K562 (cell line): ENCODE measurements around the gene HSPA1B. TPM values are rescaled to one million over a fixed set of nuclear protein-coding genes. Genes with fewer than 3 reads are reported as not detected.

ENCODE experiments used
- ATAC-seq: fragments of 200-7000 bp; cut with Tn5 transposase; 3 replicates; pipeline ENCODE4 v1.9.1; 2020; ENCODE audit warnings: moderate library complexity
- BruUV-seq: library from RNA; stranded (reverse); fragments of 400-500 nt; replicated peaks from 2 replicates; lab custom pipeline; 2021; lab: Mats Ljungman, UMichigan
- CTCF ChIA-PET: fragments of 300-600 bp; formaldehyde crosslinking; extraction: SDS; loops from one replicate; lab custom pipeline; 2021; ENCODE audit warnings: low intra/inter-chr PET ratio; lab: Yijun Ruan, JAX
- POLR2A ChIA-PET: fragments of 300-600, 350-650 bp; sonication (Branson Sonifier 250); formaldehyde crosslinking; extraction: SDS; loops from one replicate; lab custom pipeline; 2021; ENCODE audit warnings: antibody characterized with exemption, inconsistent platforms; lab: Yijun Ruan, JAX
- DNase-seq, 4 experiments: peaks; one replicate each; pipeline versions ENCODE4 v3.0.0 to v3.0.0-alpha.2; 2011 to 2018; ENCODE audit warnings: low spot score in 3 of 4, mixed read lengths in 3 of 4; ENCODE audit errors: extremely low read depth in 1 of 4
- FAIRE-seq: peaks from 2 replicates; lab custom pipeline; 2011; peaks lifted over from hg19 to GRCh38; lab: Jason Lieb, UNC
- H2AFZ ChIP-seq: 2 replicates; pipeline ENCODE4 v1.6.0; 2011; ENCODE audit warnings: low read depth, low read length, control low read depth, inconsistent platforms
- H3K27ac ChIP-seq: fragments of 200-600 bp; 3 replicates; pipeline ENCODE4 v1.8.0; 2011; ENCODE audit warnings: low read depth, mild to moderate bottlenecking, control low read depth, inconsistent platforms, low read length, moderate library complexity, mixed read lengths; ENCODE audit errors: extremely low read depth
- H3K27me3 ChIP-seq, 2 experiments: fragments of 300-600 bp in 1 of 2; 2 replicates in 1 of 2; 3 replicates in 1 of 2; pipeline versions ENCODE4 v1.6.0 to v1.8.0; 2011; ENCODE audit warnings: inconsistent platforms in 2 of 2, low read length in 2 of 2, mild to moderate bottlenecking in 1 of 2, mixed read lengths in 1 of 2, moderate library complexity in 1 of 2; ENCODE audit not compliant: control insufficient read depth in 2 of 2, insufficient read depth in 2 of 2
- H3K36me3 ChIP-seq: fragments of 300-600 bp; 3 replicates; pipeline ENCODE4 v1.8.0; 2011; ENCODE audit warnings: mild to moderate bottlenecking, low read length, inconsistent platforms; ENCODE audit not compliant: control insufficient read depth, insufficient read depth
- H3K4me1 ChIP-seq, 2 experiments: fragments of 200-600 bp in 1 of 2; replicated peaks in 1 of 2; 2 replicates in 1 of 2; 3 replicates in 1 of 2; pipeline versions ENCODE4 v1.5.1 to v1.8.0; 2011; ENCODE audit warnings: inconsistent platforms in 2 of 2, low read length in 2 of 2, mild to moderate bottlenecking in 1 of 2, mixed read lengths in 1 of 2, moderate library complexity in 1 of 2; ENCODE audit not compliant: control insufficient read depth in 2 of 2, insufficient read depth in 2 of 2
- H3K4me2 ChIP-seq: 2 replicates; pipeline ENCODE4 v1.6.1; 2011; ENCODE audit warnings: low read length, control low read depth, inconsistent platforms, mixed read lengths; ENCODE audit not compliant: insufficient read depth
- H3K4me3 ChIP-seq: fragments of 200-600 bp; sonication (generic), shearing (Covaris generic); 2 replicates; pipeline ENCODE4 v1.5.1; 2016; ENCODE audit warnings: control low read depth, inconsistent platforms
- H3K79me2 ChIP-seq: fragments of 200-600 bp; 3 replicates; pipeline ENCODE4 v1.8.0; 2011; ENCODE audit warnings: low read length, inconsistent platforms; ENCODE audit not compliant: control insufficient read depth, insufficient read depth
- H3K9ac ChIP-seq, 2 experiments: 2 replicates each; pipeline versions ENCODE4 v1.6.0 to v1.6.1; 2011; ENCODE audit warnings: low read depth in 2 of 2, low read length in 2 of 2, control low read depth in 1 of 2, inconsistent platforms in 1 of 2, mild to moderate bottlenecking in 1 of 2, mixed read lengths in 1 of 2; ENCODE audit not compliant: insufficient read depth in 1 of 2
- H3K9me1 ChIP-seq: one replicate; pipeline ENCODE4 v1.6.0; 2011; ENCODE audit warnings: inconsistent platforms, mild to moderate bottlenecking, low read length, moderate library complexity; ENCODE audit not compliant: control insufficient read depth, insufficient read depth
- H3K9me3 ChIP-seq: replicated peaks from 2 replicates; pipeline ENCODE4 v1.5.1; 2011; ENCODE audit warnings: low read depth, low read length, inconsistent platforms; ENCODE audit not compliant: control insufficient read depth, insufficient read depth
- H4K20me1 ChIP-seq: replicated peaks from 2 replicates; pipeline ENCODE4 v1.6.1; 2011; ENCODE audit warnings: low read length, inconsistent platforms, mixed read lengths; ENCODE audit not compliant: control insufficient read depth, insufficient read depth
- HOXB6 ChIP-seq: fragments of 250-450 bp; sonication (Bioruptor Pico); IDR thresholded peaks from 2 replicates; pipeline ENCODE4 v1.5.1; 2022; ENCODE audit warnings: mild to moderate bottlenecking, borderline replicate concordance
- JUNB ChIP-seq: fragments of 450-650 bp; formaldehyde crosslinking; conservative IDR thresholded peaks from 2 replicates; pipeline ENCODE4 v1.4.0; 2020; ENCODE audit warnings: mild to moderate bottlenecking
- PURB ChIP-seq: sonication (generic); formaldehyde crosslinking; IDR thresholded peaks from 2 replicates; pipeline ENCODE4 v1.9.0; 2021; ENCODE audit warnings: low read depth, mild to moderate bottlenecking, missing genetic modification reagents
- SMARCA5 ChIP-seq: fragments of 450-650 bp; IDR thresholded peaks from 2 replicates; pipeline ENCODE4 v1.6.1; 2016
- STAG1 ChIP-seq: sonication (generic); formaldehyde crosslinking; IDR thresholded peaks from 2 replicates; pipeline ENCODE4 v1.5.0; 2020; ENCODE audit warnings: missing genetic modification reagents, borderline replicate concordance
- TEAD4 ChIP-seq, 2 experiments: sonication (generic) in 1 of 2; formaldehyde crosslinking in 1 of 2; IDR thresholded peaks; 2 replicates each; pipeline versions ENCODE4 v1.6.1 to v1.8.0; 2012 to 2022; ENCODE audit warnings: borderline replicate concordance in 1 of 2, inconsistent platforms in 1 of 2, low read length in 1 of 2, mild to moderate bottlenecking in 1 of 2, missing genetic modification reagents in 1 of 2
- TGIF2 ChIP-seq: sonication (generic); formaldehyde crosslinking; IDR thresholded peaks from 2 replicates; pipeline ENCODE4 v1.8.1; 2022; ENCODE audit warnings: mild to moderate bottlenecking, missing genetic modification reagents, moderate library complexity
- ZBTB1 ChIP-seq: sonication (generic); formaldehyde crosslinking; IDR thresholded peaks from 2 replicates; pipeline ENCODE4 v1.8.1; 2023; ENCODE audit warnings: missing genetic modification reagents, low read depth, mild to moderate bottlenecking, borderline replicate concordance
- ZNF143 ChIP-seq: sonication (generic); formaldehyde crosslinking; IDR thresholded peaks from 2 replicates; pipeline ENCODE4 v1.9.0; 2022; ENCODE audit warnings: mild to moderate bottlenecking, missing genetic modification reagents
- ZNF507 ChIP-seq: conservative IDR thresholded peaks from 2 replicates; pipeline ENCODE4 v1.6.1; 2017; ENCODE audit warnings: missing genetic modification characterization, missing compliant biosample characterization
- WGBS: fragments of 100-300 bp; shearing (Covaris generic); methylation state at CpG from one replicate; pipeline ENCODE4 v1.1.6; 2016; ENCODE audit warnings: low coverage, mixed read lengths; ENCODE audit not compliant: insufficient coverage; ENCODE audit errors: missing lambda C conversion rate; 5-methylcytosine and 5-hydroxymethylcytosine counted together
- in situ Hi-C: fragments of 300-500 bp; cut with MboI; formaldehyde crosslinking; loops from 4 replicates; pipeline ENCODE4 v1.15.0; 2018; ENCODE audit warnings: inconsistent platforms, mixed read lengths
- intact Hi-C: fragments of 100-400 bp; cut with micrococcal nuclease; formaldehyde crosslinking; loops from 2 replicates; pipeline ENCODE4 v1.14.2; 2022
- polyA plus RNA-seq, 8 experiments: library from polyadenylated mRNA; depleted of rRNA in 4 of 8; stranded (reverse) in 5 of 8; unstranded in 3 of 8; fragments of >200 nt; fragmentation: Nextera tagmentation in 2 of 8; fragmentation: Illumina TruSeq in 1 of 8; extraction: Ambion mirVana in 2 of 8; extraction: Trizol in 1 of 8; gene quantifications; 2 replicates each; pipeline versions ENCODE4 v1.2.1 to v1.2.3, GENCODE V29; 2011 to 2014; ENCODE audit warnings: inconsistent platforms in 1 of 8, missing spikeins in 1 of 8
- total RNA-seq, 7 experiments: library from RNA; depleted of rRNA in 6 of 7; stranded (reverse); fragments of >200 nt in 6 of 7; fragmentation: Illumina TruSeq in 2 of 7; extraction: Trizol in 2 of 7; gene quantifications; 2 replicates each; pipeline versions ENCODE4 v1.2.1 to v1.2.3, GENCODE V29; 2011 to 2021; ENCODE audit warnings: low replicate concordance in 1 of 7
- TF ChIP-seq, protein P1 (sequence below): fragments of 250-450 bp; sonication (Bioruptor Pico); IDR thresholded peaks from 2 replicates; pipeline ENCODE4 v1.4.0; 2020; ENCODE audit warnings: borderline replicate concordance
- TF ChIP-seq, protein P2 (sequence below): sonication (generic); formaldehyde crosslinking; IDR thresholded peaks from 2 replicates; pipeline ENCODE4 v1.8.0; 2022; ENCODE audit warnings: missing genetic modification reagents, mild to moderate bottlenecking, moderate library complexity, borderline replicate concordance
- TF ChIP-seq, protein P3 (sequence below): sonication (generic); formaldehyde crosslinking; IDR thresholded peaks from 2 replicates; pipeline ENCODE4 v1.8.1; 2023; ENCODE audit warnings: mild to moderate bottlenecking, missing genetic modification reagents
- TF ChIP-seq, protein P4 (sequence below): sonication (generic); formaldehyde crosslinking; IDR thresholded peaks from 2 replicates; pipeline ENCODE4 v1.8.0; 2022; ENCODE audit warnings: mild to moderate bottlenecking, missing genetic modification reagents

Gene HSPA1B
- total and polyA plus RNA-seq, 9 of the 15 experiments (the other 6 are each of a cell fraction or from before 2014, with no cell fraction given): 0.27 to 227 (median 51.2) TPM

DNA sequence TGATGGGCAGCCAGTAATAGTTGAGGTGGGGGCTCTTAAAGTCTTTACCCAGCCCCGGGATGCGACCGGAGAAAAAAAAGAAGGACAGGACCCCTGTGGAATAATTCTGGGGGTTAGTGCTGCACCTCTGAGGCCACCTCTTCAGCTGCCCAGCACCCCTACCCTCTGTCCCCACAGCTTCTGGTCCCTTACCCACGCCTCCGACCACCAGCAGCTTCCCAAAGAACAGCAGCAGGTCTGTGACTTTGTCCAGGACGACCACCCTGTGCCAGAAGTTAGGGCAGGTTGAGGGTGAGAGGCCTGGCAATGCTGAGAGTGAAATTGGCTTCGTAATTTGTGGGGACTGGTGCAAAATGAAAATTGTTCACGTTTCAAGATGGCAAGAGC lies 37.3 kb downstream of the HSPA1B start:
- Histone ChIP-seq H3K9ac (peak overlapping the region in 1 of 2 experiments; percentile 74; a peak in 2 of 4 replicates), H3K4me3 (no peak overlapping the region), H3K4me1 (peaks cover 13 to 49% of the 10 kb centered on the region in 2 experiments; a peak in 4 of 5 replicates), H3K9me1 (peaks cover 8% of the 10 kb centered on the region), H3K27me3 (peaks cover 0 to 4% of the 10 kb centered on the region in 2 experiments; a peak in 2 of 5 replicates), H3K9me3 (no peaks in the 10 kb centered on the region), H2AFZ (no peak overlapping the region), H3K27ac (no peak overlapping the region), H4K20me1 (no peaks in the 10 kb centered on the region), H3K4me2 (no peak overlapping the region), H3K36me3 (peaks cover 32% of the 10 kb centered on the region; the same call in 2 of the 3 replicates), H3K79me2 (peaks cover 24% of the 10 kb centered on the region)
- DNase-seq (no peak), FAIRE-seq (no peak), ATAC-seq (no peak)
- WGBS: 71% methylated on average over 8 of the region's 8 CpGs
- in situ Hi-C loops (loop anchor here (5.0 kb wide), 1 partner anchor 203 kb away; the partner anchor contains the start of genes C6orf47 and GPANK1), intact Hi-C loops (no loop called here)
- ChIA-PET CTCF (interaction anchor here (0.8 kb wide), 1 partner anchor 92 kb away, joined by 4 read pairs; no protein-coding TSS in a partner anchor), POLR2A (interaction anchor here (0.7 to 4.3 kb wide), 13 partner anchors 11 to 212 kb away, joined by 3 to 123 read pairs (median 5); partner anchors contain the start of genes ABHD16A, BAG6, C6orf47 and CSNK2B)
- BruUV-seq: no TSS peak
- peak; percentile 58; the same call in 1 of the 2 replicates for TF ChIP-seq ZBTB1 (CRISPR knock-in tag)
- TF ChIP-seq ZNF143 (CRISPR knock-in tag): 0 out of 2 replicates have a peak, but pooled peaks have one; percentile 6
- TF ChIP-seq, protein P1, sequence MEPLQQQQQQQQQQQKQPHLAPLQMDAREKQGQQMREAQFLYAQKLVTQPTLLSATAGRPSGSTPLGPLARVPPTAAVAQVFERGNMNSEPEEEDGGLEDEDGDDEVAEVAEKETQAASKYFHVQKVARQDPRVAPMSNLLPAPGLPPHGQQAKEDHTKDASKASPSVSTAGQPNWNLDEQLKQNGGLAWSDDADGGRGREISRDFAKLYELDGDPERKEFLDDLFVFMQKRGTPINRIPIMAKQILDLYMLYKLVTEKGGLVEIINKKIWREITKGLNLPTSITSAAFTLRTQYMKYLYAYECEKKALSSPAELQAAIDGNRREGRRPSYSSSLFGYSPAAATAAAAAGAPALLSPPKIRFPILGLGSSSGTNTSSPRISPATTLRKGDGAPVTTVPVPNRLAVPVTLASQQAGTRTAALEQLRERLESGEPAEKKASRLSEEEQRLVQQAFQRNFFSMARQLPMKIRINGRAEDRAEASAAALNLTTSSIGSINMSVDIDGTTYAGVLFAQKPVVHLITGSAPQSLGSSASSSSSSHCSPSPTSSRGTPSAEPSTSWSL: no peak
- TF ChIP-seq STAG1 (CRISPR knock-in tag): no peak
- TF ChIP-seq PURB (CRISPR knock-in tag): no peak
- no peak for TF ChIP-seq TEAD4 (IDR thresholded peaks at IDR 0.05; ENCODE audit: low read length)
- TF ChIP-seq TEAD4 (CRISPR knock-in tag; IDR thresholded peaks at IDR 0.05; ENCODE audit: borderline replicate concordance): 0 out of 2 replicates have a peak, but pooled peaks have one; percentile 53
- no peak for TF ChIP-seq HOXB6 (CRISPR knock-in tag)
- TF ChIP-seq, protein P2, sequence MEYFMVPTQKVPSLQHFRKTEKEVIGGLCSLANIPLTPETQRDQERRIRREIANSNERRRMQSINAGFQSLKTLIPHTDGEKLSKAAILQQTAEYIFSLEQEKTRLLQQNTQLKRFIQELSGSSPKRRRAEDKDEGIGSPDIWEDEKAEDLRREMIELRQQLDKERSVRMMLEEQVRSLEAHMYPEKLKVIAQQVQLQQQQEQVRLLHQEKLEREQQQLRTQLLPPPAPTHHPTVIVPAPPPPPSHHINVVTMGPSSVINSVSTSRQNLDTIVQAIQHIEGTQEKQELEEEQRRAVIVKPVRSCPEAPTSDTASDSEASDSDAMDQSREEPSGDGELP (CRISPR knock-in tag): 0 out of 2 replicates have a peak, but pooled peaks have one; percentile 29
- TF ChIP-seq, protein P3, sequence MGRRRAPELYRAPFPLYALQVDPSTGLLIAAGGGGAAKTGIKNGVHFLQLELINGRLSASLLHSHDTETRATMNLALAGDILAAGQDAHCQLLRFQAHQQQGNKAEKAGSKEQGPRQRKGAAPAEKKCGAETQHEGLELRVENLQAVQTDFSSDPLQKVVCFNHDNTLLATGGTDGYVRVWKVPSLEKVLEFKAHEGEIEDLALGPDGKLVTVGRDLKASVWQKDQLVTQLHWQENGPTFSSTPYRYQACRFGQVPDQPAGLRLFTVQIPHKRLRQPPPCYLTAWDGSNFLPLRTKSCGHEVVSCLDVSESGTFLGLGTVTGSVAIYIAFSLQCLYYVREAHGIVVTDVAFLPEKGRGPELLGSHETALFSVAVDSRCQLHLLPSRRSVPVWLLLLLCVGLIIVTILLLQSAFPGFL (CRISPR knock-in tag): 0 out of 2 replicates have a peak, but pooled peaks have one; percentile 70
- TF ChIP-seq, protein P4, sequence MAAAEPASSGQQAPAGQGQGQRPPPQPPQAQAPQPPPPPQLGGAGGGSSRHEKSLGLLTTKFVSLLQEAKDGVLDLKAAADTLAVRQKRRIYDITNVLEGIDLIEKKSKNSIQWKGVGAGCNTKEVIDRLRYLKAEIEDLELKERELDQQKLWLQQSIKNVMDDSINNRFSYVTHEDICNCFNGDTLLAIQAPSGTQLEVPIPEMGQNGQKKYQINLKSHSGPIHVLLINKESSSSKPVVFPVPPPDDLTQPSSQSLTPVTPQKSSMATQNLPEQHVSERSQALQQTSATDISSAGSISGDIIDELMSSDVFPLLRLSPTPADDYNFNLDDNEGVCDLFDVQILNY (CRISPR knock-in tag): 0 out of 2 replicates have a peak, but pooled peaks have one; percentile 1
- TF ChIP-seq JUNB (CRISPR knock-in tag): no peak
- 0 out of 2 replicates have a peak, but pooled peaks have one; percentile 65 for TF ChIP-seq TGIF2
- TF ChIP-seq ZNF507 (tag): no peak
- no peak for TF ChIP-seq SMARCA5
